HCT116 (cell line): ENCODE data around the gene STAT6. TPM values are rescaled to one million over a fixed set of nuclear protein-coding genes. Genes with fewer than 3 reads are reported as not detected.

Experiments
- ATAC-seq: fragments of 200-7000 bp; cut with Tn5 transposase; 2 replicates; pipeline ENCODE4 v1.9.1; 2020; ENCODE audit warnings: mild to moderate bottlenecking, moderate library complexity
- BruUV-seq: library from RNA; stranded (reverse); fragments of 400-500 nt; replicated peaks from 2 replicates; lab custom pipeline; 2021; lab: Mats Ljungman, UMichigan
- CTCF ChIA-PET: fragments of 300-600 bp; sonication (Branson Sonifier 250); formaldehyde crosslinking; loops from one replicate; lab custom pipeline; 2021; ENCODE audit warnings: antibody characterized with exemption; lab: Charles Lee
- POLR2A ChIA-PET: fragments of 300-600, 350-600 bp; sonication (Branson Sonifier 250); formaldehyde crosslinking; loops from one replicate; lab custom pipeline; 2021; ENCODE audit warnings: antibody characterized with exemption; lab: Charles Lee
- RAD21 ChIA-PET, 2 experiments: fragments of 300-600 bp; sonication (Branson Sonifier 250); formaldehyde crosslinking; loops; one replicate each; lab custom pipeline; 2023; ENCODE audit warnings: low total read pairs in 2 of 2; ENCODE audit not compliant: uncharacterized antibody in 2 of 2, unreplicated experiment in 2 of 2, low non-redundant PET in 1 of 2; lab: Charles Lee
- DNase-seq: peaks from one replicate; pipeline ENCODE4 v3.0.0-alpha.2; 2010; ENCODE audit warnings: low read depth, low spot score
- H2AFZ ChIP-seq: fragments of 200-600 bp; shearing (Covaris generic), sonication (generic); 2 replicates; pipeline ENCODE4 v1.6.1; 2017; ENCODE audit warnings: low read depth, mixed run types, mixed read lengths, antibody characterized with exemption, low read length; ENCODE audit not compliant: poor library complexity, severe bottlenecking
- H3K27ac ChIP-seq: 2 replicates; pipeline ENCODE4 v1.5.1; 2012; ENCODE audit warnings: low read depth, low read length
- H3K27me3 ChIP-seq: fragments of 200-600 bp; sonication (generic); 2 replicates; pipeline ENCODE4 v1.6.1; 2016; ENCODE audit warnings: mixed run types, low read length, mixed read lengths; ENCODE audit not compliant: insufficient read depth
- H3K36me3 ChIP-seq, 2 experiments: fragments of 200-500 bp in 1 of 2; fragments of 200-600 bp in 1 of 2; sonication (Bioruptor generic) in 1 of 2; sonication (generic) in 1 of 2; 2 replicates each; pipeline versions ENCODE4 v1.5.1 to v1.6.1; 2014 to 2016; ENCODE audit warnings: low read length in 2 of 2, inconsistent platforms in 1 of 2, mixed read lengths in 1 of 2, mixed run types in 1 of 2; ENCODE audit not compliant: insufficient read depth in 2 of 2, control insufficient read depth in 1 of 2
- H3K4me1 ChIP-seq, 2 experiments: fragments of 200-600 bp in 1 of 2; sonication (generic) in 1 of 2; 2 replicates each; pipeline versions ENCODE4 v1.5.1 to v1.6.1; 2012 to 2017; ENCODE audit warnings: low read length in 2 of 2, inconsistent platforms in 1 of 2, mild to moderate bottlenecking in 1 of 2, mixed read lengths in 1 of 2, mixed run types in 1 of 2, moderate library complexity in 1 of 2; ENCODE audit not compliant: insufficient read depth in 2 of 2, control insufficient read depth in 1 of 2
- H3K4me2 ChIP-seq: fragments of 200-600 bp; sonication (generic); 2 replicates; pipeline ENCODE4 v1.6.1; 2017; ENCODE audit warnings: mixed run types, low read length, mixed read lengths
- H3K4me3 ChIP-seq, 2 experiments: fragments of 200-600 bp in 1 of 2; sonication (generic) in 1 of 2; replicated peaks in 1 of 2; 2 replicates each; pipeline ENCODE4 v1.5.1; 2011 to 2016; ENCODE audit warnings: low read length in 2 of 2, control low read depth in 1 of 2, low read depth in 1 of 2, mild to moderate bottlenecking in 1 of 2, mixed read lengths in 1 of 2, mixed run types in 1 of 2
- H3K79me2 ChIP-seq: fragments of 200-600 bp; sonication (generic); 2 replicates; pipeline ENCODE4 v1.6.1; 2017; ENCODE audit warnings: mild to moderate bottlenecking, mixed run types, low read length, moderate library complexity, mixed read lengths; ENCODE audit not compliant: insufficient read depth
- H3K9ac ChIP-seq: fragments of 200-600 bp; sonication (generic); 2 replicates; pipeline ENCODE4 v1.6.1; 2016; ENCODE audit warnings: low read length, mixed read lengths
- H3K9me2 ChIP-seq: fragments of 200-600 bp; sonication (generic), shearing (Covaris generic); 2 replicates; pipeline ENCODE4 v1.6.1; 2017; ENCODE audit warnings: mixed run types, mild to moderate bottlenecking, moderate library complexity; ENCODE audit not compliant: insufficient read depth
- H3K9me3 ChIP-seq, 2 experiments: fragments of 200-500 bp in 1 of 2; fragments of 200-600 bp in 1 of 2; sonication (Bioruptor generic) in 1 of 2; sonication (generic) in 1 of 2; 2 replicates each; pipeline ENCODE4 v1.6.1; 2014 to 2017; ENCODE audit warnings: low read length in 2 of 2, mixed read lengths in 2 of 2, inconsistent platforms in 1 of 2, low read depth in 1 of 2, mild to moderate bottlenecking in 1 of 2, mixed run types in 1 of 2, moderate library complexity in 1 of 2; ENCODE audit not compliant: control insufficient read depth in 1 of 2, insufficient read depth in 1 of 2
- H4K20me1 ChIP-seq: fragments of 200-600 bp; sonication (generic), shearing (Covaris generic); 2 replicates; pipeline ENCODE4 v1.6.1; 2017; ENCODE audit warnings: mixed run types, mild to moderate bottlenecking, moderate library complexity; ENCODE audit not compliant: insufficient read depth
- CTCF ChIP-seq, 3 experiments: fragments of 200-600 bp in 1 of 3; sonication (generic) in 1 of 3; IDR thresholded peaks in 2 of 3; conservative IDR thresholded peaks in 1 of 3; 2 replicates each; pipeline ENCODE4 v1.5.1; 2012 to 2017; ENCODE audit warnings: low read depth in 2 of 3, low read length in 2 of 3, antibody characterized with exemption in 1 of 3, borderline replicate concordance in 1 of 3, control low read depth in 1 of 3, mild to moderate bottlenecking in 1 of 3, mixed read lengths in 1 of 3, mixed run types in 1 of 3, moderate library complexity in 1 of 3; ENCODE audit not compliant: insufficient read depth in 1 of 3
- EGR1 ChIP-seq: IDR thresholded peaks from 2 replicates; pipeline ENCODE4 v1.6.1; 2012; ENCODE audit warnings: low read depth
- EZH2 ChIP-seq: fragments of 200-600 bp; sonication (generic); IDR thresholded peaks from 2 replicates; pipeline ENCODE4 v1.6.1; 2017; ENCODE audit warnings: antibody characterized with exemption, mixed run types
- EZH2phosphoT487 ChIP-seq: fragments of 200-600 bp; IDR thresholded peaks from 2 replicates; pipeline ENCODE4 v1.6.1; 2018; ENCODE audit warnings: antibody characterized with exemption, borderline replicate concordance
- POLR2A ChIP-seq: IDR thresholded peaks from 2 replicates; pipeline ENCODE4 v1.7.0; 2011; ENCODE audit warnings: borderline replicate concordance; ENCODE audit not compliant: insufficient read depth, insufficient read length; ENCODE audit errors: extremely low read depth
- SRF ChIP-seq: IDR thresholded peaks from 2 replicates; pipeline ENCODE4 v1.6.1; 2012; ENCODE audit warnings: low read depth
- YY1 ChIP-seq: IDR thresholded peaks from 2 replicates; pipeline ENCODE4 v1.6.1; 2011; ENCODE audit warnings: low read length, low read depth, moderate library complexity, mild to moderate bottlenecking; ENCODE audit not compliant: insufficient replicate concordance; ENCODE audit errors: extremely low read depth
- ZBTB33 ChIP-seq: IDR thresholded peaks from 2 replicates; pipeline ENCODE4 v1.6.1; 2011; ENCODE audit warnings: mild to moderate bottlenecking, low read length, moderate library complexity; ENCODE audit not compliant: insufficient replicate concordance; ENCODE audit errors: extremely low read depth
- ZFX ChIP-seq: fragments of 450-650 bp; IDR thresholded peaks from 2 replicates; pipeline ENCODE4 v1.6.1; 2017
- intact Hi-C: fragments of 100-400 bp; cut with micrococcal nuclease; formaldehyde crosslinking; loops from 2 replicates; pipeline ENCODE4 v1.10.0; 2022
- total RNA-seq: library from RNA; stranded (reverse); gene quantifications from one replicate; pipeline ENCODE4 v1.2.1, GENCODE V29; 2021; ENCODE audit not compliant: unreplicated experiment

The STAT6 gene
- total RNA-seq, 1 experiment from 2014 or later, result 78.5 TPM

GRCh38 chr12:57126561-57126960 is 15.4 kb upstream of the STAT6 start:
- no peak for TF ChIP-seq CTCF (IDR thresholded peaks at IDR 0.05 in 2 of 3, conservative IDR thresholded peaks at IDR 0.05 in 1 of 3; ENCODE audit: borderline replicate concordance in 1 of 3, insufficient read depth in 1 of 3, low read depth in 2 of 3, low read length in 2 of 3)
- no peak for TF ChIP-seq EGR1
- TF ChIP-seq EZH2, result no peak
- TF ChIP-seq POLR2A, result no peak
- no peak for TF ChIP-seq EZH2phosphoT487
- no peak for TF ChIP-seq SRF
- TF ChIP-seq ZFX, result no peak
- TF ChIP-seq YY1, result no peak
- no peak for TF ChIP-seq ZBTB33
- BruUV-seq, result no TSS peak
- RAD21 ChIA-PET, result interaction anchor here in 1 of 2 experiments (1.2 kb wide), 1 partner anchor 14 kb away, joined by 3 read pairs; no protein-coding TSS in a partner anchor
- peak overlapping the region in 1 of 2 experiments; percentile 80; a peak in 2 of 4 replicates for H3K4me3 ChIP-seq
- CTCF ChIA-PET, result interaction anchor here (2.8 to 5.8 kb wide), 3 partner anchors 15 to 56 kb away, joined by 25 to 44 read pairs (median 40); partner anchors contain the start of gene STAT6
- DNase-seq, result no peak
- H3K9me2 ChIP-seq, result no peaks in the 10 kb centered on the region
- no peak overlapping the region for H2AFZ ChIP-seq
- H3K4me1 ChIP-seq, result peaks cover 9 to 32% of the 10 kb centered on the region in 2 experiments
- intact Hi-C loops, result loop anchor here (10.0 kb wide), 1 partner anchor 118 kb away; no protein-coding TSS in a partner anchor
- H3K27ac ChIP-seq, result peak overlapping the region; percentile 79
- peak overlapping the region; percentile 79; the same call in 1 of the 2 replicates for H3K9ac ChIP-seq
- H3K27me3 ChIP-seq, result no peaks in the 10 kb centered on the region
- POLR2A ChIA-PET, result no interaction called here
- no peaks in the 10 kb centered on the region for H3K79me2 ChIP-seq
- H4K20me1 ChIP-seq, result no peaks in the 10 kb centered on the region
- H3K9me3 ChIP-seq, result peaks cover 6 to 7% of the 10 kb centered on the region in 2 experiments; a peak in 1 of 4 replicates
- no peak for ATAC-seq
- peak overlapping the region; percentile 99 for H3K4me2 ChIP-seq
- H3K36me3 ChIP-seq, result no peaks in the 10 kb centered on the region
